GM18505 (cell line): ENCODE measurements around the gene TMTC2.
"Not testable (repeated sequence)": the region's sequence is repeated elsewhere in the genome, so short reads cannot be mapped to it uniquely, and the experiment has no call there.

ENCODE experiments used
- ATAC-seq: cut with Tn5 transposase; IDR thresholded peaks from one replicate; pipeline ENCODE4 v1.9.1; 2021; ENCODE audit not compliant: unreplicated experiment
- POLR2A ChIP-seq: IDR thresholded peaks from 4 replicates; pipeline ENCODE4 v1.6.1; 2011; ENCODE audit warnings: borderline replicate concordance; ENCODE audit not compliant: insufficient read depth, insufficient read length; ENCODE audit errors: extremely low read depth

TMTC2 gene

DNA sequence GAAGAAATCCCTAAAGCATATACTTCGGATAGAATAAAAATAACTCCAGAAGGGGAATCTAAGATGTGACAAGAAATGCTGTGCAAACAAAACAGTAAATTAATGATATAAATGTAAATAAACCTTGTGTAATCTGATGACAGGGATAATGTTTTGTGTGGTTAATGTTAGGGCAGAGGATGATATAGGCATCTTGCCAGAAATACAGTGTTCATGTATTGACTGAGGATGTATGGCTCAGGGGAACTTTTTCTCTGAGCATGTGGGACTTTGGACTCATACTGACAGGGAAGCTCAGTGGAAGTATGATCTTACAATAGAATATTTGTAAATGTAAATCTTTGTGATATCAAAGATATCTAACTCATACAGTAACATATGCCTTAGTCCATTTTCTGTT is 420.2 kb downstream of the TMTC2 start:
- no peak for ATAC-seq
- no peak for TF ChIP-seq POLR2A

DNA sequence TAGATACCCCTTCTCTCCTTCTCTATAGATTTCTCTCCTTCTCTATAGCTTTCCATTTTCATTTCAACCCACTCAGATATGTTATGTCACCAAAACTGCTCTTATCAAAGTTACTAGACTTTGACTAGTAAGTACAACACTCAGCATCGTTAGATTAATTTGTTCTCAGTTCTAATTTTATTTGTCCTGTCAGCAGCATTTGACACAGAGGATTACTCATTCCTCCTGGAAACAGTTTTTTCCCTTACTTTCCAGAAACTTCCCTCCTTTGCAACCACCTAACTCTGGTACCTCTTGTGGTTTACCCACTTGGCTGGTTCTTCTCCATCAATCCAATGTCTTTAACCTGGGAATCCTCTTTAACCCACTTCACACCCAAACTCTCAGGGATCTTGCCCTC is 423.7 kb downstream of the TMTC2 start:
- TF ChIP-seq POLR2A: no peak
- ATAC-seq: no peak

DNA sequence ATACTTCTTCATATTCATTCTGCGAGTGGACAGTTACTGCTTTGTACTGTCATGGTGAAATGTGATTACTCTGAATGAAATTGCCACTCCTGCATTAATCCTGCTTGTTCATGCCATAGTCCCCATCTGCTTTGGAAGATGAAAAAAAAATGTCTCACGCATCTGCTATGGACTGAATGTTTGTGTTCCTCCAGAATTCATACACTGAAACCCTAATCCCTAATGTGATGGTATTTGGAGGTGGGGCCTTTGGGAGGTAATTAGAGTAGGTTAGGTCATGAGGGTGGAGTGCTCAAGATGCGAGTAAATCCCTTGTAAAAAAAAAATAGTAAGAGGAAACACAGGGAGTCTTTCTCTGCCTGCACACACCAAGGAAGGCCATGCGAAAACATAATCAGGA is 427.2 kb downstream of the TMTC2 start:
- no peak for TF ChIP-seq POLR2A
- no peak for ATAC-seq

DNA sequence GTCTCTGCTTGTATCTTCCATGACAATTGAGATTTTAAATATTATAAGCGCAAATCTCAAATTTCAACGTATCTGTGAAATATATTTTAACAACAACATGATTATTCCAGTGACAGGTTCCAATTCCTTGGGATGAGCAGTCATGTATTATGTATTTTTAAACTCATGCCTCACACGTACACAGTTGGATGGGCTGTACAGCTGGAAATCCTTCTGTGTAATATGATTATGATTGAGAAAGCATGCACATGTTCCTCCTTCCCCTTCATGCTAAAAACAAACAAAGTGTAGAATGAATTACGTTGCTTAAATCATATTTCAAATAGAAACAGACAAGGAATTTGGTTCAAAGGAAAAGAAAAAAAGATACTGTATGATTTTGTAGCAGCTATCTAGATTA is 428.3 kb downstream of the TMTC2 start:
- no peak for TF ChIP-seq POLR2A
- no peak for ATAC-seq

DNA sequence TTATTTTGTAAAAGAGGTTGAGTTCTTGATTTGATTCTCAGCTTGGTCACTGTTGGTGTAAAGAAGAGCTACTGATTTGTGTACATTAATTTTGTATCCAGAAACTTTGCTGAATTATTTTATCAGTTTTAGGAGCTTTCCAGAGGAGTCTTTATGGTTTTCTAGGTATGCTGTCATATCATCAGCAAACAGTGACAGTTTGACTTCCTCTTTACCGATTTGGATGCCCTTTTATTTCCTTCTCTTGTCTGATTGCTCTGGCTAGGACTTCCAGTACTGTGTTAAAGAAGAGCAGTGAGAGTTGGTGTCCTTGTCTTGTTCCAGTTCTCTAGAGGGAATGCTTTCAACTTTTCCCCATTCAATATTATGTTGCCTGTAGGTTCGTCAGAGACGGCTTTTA is 431.2 kb downstream of the TMTC2 start:
- not testable (repeated sequence) for ATAC-seq

DNA sequence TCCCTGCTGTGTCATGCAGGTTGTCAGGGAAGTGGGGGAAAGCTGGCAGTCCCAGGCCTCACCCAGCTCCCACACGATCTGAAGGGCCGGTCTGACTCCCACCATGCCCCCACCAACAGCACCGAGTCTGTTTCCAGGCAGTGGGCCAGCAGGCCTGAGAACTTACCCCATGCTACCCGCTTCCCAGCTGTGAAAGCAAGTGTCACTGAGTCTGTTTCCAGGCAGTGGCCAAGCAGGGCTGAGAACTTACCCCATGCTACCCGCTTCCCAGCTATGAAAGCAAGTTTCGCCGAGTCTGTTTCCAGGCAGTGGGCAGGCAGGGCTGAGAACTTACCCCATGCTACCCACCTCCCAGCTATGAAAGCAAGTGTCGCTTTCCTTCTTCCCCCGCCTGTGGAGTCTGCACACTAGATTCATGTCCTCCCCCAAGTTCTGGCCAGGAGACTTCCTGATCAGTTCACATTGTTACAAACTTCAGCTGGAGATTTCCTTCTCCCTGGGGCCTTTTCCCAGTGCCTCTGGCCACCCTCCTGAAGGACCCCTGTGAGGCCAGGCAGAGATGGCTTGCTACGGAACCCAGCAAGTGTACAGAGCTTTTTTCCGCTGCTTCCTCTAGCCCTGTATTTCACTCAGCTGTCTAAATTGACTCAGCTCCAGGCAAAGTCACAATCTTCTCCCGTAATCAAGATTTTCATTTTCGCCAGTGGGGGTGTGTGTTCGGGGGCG is 435.4 kb downstream of the TMTC2 start:
- no peak for ATAC-seq
- TF ChIP-seq POLR2A: no peak

DNA sequence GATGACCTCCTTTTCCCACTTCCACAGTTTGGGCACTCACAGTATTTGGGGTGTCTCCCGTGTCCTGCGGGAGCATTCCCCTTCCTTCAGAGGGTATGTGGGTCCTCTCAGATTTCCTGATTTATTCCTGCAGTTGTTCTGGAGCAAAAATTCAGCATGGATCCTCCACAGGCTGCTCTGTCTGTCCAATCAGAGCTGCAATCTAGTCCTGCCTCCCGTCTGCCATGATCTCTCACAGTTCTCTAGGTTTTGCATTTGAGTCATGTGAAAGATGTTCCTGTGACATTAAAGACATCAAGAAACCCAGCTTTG is 435.9 kb downstream of the TMTC2 start:
- no peak for TF ChIP-seq POLR2A
- ATAC-seq: no peak

DNA sequence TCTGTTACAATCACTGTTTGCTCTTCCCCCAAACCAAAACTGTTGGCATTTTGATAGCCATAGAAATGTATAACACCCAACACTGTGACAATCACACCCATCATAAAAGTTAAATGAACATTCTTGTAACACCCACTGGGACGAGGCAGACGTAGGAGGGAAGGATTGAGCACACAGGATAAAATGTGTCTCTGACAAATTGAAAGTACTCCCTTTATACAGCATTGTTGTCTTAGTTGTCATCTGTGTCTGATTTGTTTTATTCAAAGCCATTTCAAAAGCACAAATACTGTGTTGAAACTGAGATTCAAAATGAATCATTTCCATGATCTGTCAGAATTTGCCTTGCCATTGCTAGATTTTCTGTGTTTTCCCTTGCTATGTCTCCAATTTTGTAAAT is 436.3 kb downstream of the TMTC2 start:
- ATAC-seq: no peak
- TF ChIP-seq POLR2A: no peak

DNA sequence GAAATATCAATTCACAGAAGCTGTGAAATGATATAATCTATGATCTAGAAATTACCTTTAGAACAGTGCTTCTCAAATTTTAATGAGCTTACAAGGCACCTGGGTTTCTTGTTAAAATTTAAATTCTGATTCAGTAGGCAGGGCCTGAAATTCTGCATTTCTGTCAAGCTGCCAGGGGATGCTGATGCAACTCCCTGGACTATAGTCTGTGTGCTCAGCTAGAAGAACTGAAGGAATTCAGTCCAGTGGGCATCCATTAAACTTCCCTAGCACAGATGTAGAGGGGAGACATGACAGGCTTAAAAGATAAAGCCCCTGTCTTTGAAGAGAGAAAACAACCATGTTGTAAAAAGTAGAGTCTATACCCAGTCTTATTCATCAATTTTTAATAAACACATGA is 441.8 kb downstream of the TMTC2 start:
- no peak for ATAC-seq
- no peak for TF ChIP-seq POLR2A

DNA sequence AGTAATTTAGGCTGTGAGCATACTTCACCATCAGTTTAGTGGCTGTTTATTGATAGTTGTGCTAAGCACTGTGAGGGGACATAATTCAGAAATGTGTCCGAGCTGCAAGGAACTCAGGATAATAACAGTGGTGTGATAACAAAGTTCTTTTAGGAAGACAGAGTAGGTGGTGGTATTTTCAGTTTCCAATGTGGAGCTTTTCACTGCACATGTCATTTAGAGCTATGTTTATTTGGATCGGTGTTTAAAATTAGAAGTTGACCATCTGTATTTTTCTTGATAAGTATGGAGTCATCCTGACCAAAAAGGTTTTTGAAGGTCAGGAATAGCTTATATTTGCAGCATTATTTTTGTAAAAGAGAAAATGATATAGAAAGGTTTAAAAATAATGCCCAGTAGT is 443.5 kb downstream of the TMTC2 start:
- TF ChIP-seq POLR2A: no peak
- no peak for ATAC-seq

DNA sequence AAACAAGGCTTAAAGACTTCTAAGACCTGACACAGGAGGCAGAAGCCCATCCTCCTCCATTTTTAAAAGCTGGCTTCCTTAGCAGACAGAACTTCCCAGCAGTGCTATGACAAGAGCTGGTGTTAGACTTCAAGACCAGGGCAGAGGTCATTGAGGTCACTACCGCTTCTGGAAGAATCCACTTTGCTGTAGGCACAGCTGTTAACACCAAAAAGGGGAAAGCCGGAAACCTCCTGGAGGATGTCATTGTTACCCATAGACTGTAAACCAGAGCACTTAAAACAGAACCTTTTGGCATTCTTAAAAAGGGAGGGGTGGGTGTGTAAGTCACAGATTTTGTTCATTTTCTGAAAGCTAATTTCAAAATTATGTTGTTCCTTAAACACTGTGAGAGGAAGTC is 445.7 kb downstream of the TMTC2 start:
- TF ChIP-seq POLR2A: no peak
- ATAC-seq: no peak

DNA sequence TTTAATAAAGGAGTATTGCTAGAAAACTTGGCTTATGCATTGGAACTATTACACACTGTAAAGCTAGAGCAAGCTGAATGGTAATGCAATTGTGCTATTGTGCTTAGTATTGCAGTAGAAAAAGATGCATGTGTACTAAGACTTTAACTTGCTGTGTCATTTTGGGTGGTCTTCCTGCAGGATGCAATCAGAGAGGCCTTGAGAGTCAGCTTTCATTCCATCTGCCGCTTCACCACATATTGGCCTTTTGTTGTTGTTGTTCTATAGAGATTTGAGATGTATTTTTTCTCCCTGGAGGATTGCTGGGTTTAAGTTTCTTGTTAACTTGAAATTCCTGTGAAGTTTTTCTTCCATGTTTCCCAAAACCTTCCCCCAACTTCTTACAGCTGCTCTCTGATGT is 449.7 kb downstream of the TMTC2 start:
- no peak for TF ChIP-seq POLR2A
- ATAC-seq: no peak

DNA sequence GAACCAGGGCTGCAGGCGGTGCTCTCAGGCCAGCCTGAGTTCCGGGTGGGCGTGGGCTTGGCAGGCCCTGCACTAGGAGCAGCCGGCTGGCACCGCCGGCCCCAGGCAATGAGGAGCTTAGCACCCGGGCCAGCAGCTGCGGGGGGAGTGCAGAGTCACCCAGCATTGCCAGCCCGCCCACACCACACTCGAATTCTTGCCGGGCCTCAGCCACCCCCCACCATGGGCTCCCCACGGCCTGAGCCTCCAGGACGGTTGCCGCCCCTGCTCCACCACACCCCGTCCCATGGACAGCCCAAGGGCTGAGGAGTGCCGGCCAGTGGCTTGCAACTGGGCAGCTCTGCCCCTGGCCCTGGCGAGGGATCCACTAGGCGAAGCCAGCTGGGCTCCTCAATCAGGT is 453.4 kb downstream of the TMTC2 start:
- no peak for TF ChIP-seq POLR2A
- ATAC-seq: no peak

DNA sequence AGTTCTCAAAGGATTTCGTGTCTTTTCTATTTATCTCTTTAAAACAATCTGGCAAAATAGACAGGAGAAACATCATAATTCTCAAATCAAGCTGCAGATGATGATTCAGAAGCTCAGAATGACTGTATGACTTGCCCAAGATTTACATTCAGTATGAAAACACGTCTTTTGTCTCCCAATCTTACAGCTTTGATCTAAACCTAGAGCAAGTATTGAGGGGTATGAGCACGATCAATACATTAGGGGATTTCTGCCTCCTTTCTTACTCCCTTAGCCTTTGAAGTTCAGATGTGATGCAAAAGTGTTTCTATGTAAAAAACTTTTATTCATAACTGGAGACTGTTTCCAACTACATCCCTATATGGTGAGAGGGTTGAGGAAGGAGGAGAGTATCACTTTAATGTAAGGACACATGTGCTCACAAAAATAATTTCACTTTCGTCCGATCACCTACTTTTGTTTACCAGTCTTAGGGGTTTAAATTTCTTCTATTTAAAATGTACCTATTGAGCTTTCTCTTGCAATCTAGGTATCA is 454.8 kb downstream of the TMTC2 start:
- TF ChIP-seq POLR2A: no peak
- ATAC-seq: no peak

DNA sequence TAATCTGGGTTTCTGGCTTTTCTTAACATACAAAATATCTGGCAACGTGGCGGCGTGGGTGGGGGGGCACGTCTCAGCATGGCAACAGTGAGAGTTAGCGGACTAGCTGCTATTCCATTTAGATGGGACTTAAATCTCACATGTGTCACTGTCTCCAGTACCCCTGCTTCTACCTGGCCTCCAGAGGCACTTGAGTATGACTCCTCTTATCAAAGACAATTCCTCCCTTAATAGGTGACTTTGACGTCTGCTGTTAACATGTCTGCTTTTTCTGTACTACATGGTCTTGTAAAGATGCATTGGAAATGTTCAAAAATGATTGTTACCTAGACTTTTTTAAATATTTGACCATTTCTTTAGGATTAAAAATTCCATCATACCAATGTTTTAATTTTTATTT is 456.2 kb downstream of the TMTC2 start:
- ATAC-seq: no peak
- no peak for TF ChIP-seq POLR2A
